ENCODE measurements around the gene PXDC1. TPM values are rescaled to one million over a fixed set of nuclear protein-coding genes. Genes with fewer than 3 reads are reported as not detected.
A peak's percentile ranks its signal among the peaks of the same experiment; 100 is the strongest.

Gene PXDC1
- total RNA-seq, 1 donor from 2014 or later, result 37.6 TPM

DNA sequence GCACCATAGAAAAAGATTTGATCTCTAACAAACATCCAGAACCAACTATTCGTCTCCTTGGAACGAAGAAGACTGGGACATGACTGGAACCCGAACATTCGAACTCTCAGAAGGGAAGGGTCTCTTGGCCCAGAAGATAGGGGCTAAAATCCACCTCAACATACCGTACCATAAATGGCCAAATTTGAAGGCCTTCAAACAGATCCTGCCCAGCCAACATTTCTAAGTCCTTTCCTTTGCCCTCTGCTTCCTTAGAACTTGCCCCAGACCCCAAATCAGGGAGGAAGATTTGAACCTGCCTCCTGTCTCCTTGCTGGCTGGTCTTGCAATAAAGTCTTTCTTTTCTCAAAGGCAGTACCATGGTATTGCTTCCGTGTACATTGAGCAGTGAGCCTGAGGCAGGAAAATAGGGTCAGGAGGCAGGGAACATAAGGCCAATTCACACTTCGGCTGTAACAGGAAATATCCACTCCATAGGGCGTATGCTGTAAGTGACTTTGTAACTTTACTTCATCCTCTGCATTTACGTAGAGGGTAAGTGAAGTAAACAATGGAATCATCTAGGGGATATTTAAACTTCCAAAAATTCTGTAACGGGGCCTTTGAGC lies 1.8 kb upstream of the PXDC1 start:
- TF ChIP-seq, protein P1, sequence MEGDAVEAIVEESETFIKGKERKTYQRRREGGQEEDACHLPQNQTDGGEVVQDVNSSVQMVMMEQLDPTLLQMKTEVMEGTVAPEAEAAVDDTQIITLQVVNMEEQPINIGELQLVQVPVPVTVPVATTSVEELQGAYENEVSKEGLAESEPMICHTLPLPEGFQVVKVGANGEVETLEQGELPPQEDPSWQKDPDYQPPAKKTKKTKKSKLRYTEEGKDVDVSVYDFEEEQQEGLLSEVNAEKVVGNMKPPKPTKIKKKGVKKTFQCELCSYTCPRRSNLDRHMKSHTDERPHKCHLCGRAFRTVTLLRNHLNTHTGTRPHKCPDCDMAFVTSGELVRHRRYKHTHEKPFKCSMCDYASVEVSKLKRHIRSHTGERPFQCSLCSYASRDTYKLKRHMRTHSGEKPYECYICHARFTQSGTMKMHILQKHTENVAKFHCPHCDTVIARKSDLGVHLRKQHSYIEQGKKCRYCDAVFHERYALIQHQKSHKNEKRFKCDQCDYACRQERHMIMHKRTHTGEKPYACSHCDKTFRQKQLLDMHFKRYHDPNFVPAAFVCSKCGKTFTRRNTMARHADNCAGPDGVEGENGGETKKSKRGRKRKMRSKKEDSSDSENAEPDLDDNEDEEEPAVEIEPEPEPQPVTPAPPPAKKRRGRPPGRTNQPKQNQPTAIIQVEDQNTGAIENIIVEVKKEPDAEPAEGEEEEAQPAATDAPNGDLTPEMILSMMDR (conservative IDR thresholded peaks at IDR 0.05; ENCODE audit: low read depth, low read length), result no peak
- H3K4me3 ChIP-seq (ENCODE audit: low read depth, low read length), result no peak overlapping the region
- DNase-seq (ENCODE audit: low read depth), result no peak

DNA sequence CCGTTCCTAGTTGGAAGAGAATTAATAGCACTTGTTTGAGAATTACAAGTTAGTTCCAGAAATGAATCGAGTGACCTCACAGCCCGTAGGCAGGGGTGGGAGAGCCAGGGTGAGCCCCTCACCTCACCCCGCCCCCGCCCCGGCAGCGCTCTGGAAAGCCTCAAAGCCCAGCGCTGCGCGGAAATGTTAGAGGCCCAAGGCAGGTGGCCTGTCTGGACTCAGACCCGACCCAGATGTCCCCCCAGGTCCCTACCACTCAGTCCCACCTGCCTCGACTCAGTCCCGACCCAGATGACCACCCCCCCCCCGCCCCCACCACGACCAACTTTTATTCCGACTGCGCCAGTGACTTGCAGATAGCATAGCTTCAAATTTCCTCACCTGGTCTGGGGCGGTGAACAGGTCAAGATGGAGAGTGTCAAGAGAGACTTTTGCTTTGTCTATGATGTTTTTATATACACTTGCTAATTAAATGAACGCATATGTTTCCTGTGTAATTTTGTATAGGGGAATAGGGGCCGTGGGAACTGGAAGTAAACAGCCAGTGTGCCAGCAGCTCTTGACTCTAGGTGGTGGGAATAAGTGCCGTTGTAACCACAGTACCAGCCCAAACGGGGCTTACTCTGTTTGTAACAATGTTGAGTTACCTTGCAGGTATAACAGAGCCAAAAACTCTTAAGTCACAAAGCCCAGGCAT lies 1.2 kb upstream of the PXDC1 start:
- DNase-seq (ENCODE audit: low read depth), result no peak
- TF ChIP-seq, protein P1 (conservative IDR thresholded peaks at IDR 0.05; ENCODE audit: low read depth, low read length), result no peak
- H3K4me3 ChIP-seq (ENCODE audit: low read depth, low read length), result peak overlapping the region; percentile 72

DNA sequence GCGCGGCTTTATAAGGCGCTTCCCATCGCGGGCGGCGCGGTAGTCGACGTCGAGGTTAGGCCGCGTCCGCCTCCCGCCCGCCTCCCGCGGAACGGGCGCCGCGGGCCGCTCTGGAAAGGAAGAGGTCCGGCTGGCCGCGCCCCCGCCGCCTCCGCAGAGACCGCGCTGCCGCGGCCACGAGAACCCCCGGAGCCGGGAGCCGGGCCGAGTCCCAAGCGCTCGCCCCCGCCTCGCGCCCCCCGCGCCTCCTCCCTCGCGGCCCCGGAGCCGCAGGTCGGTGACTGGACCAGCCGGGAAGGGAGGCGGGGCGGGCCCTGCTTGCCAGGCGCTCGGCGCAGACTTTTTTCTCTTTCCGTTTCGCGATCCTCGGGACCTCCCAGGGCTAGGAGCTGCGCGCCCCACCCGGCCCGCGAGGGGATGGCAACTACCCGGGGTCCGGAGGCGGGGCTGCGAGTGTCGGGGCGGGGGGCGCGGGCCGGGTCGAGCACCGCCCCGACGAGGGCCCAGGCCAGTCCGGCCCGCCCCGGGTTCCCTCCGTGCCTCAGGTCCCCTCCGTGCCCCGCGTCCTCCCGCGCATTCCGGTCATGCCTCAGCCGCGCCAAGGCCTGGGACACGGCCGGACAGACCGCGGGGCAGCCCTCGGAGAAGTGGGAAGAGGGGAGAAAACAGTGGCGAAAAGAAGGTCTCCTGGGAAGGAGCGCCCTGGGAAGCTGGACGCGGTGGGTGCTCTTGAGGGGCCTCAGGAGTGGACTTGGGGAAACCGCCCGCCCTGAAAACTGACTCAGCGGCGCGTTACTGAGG lies 417 bp upstream of the PXDC1 start:
- TF ChIP-seq, protein P1 (conservative IDR thresholded peaks at IDR 0.05; ENCODE audit: low read depth, low read length), result no peak
- no peak for DNase-seq (ENCODE audit: low read depth)

DNA sequence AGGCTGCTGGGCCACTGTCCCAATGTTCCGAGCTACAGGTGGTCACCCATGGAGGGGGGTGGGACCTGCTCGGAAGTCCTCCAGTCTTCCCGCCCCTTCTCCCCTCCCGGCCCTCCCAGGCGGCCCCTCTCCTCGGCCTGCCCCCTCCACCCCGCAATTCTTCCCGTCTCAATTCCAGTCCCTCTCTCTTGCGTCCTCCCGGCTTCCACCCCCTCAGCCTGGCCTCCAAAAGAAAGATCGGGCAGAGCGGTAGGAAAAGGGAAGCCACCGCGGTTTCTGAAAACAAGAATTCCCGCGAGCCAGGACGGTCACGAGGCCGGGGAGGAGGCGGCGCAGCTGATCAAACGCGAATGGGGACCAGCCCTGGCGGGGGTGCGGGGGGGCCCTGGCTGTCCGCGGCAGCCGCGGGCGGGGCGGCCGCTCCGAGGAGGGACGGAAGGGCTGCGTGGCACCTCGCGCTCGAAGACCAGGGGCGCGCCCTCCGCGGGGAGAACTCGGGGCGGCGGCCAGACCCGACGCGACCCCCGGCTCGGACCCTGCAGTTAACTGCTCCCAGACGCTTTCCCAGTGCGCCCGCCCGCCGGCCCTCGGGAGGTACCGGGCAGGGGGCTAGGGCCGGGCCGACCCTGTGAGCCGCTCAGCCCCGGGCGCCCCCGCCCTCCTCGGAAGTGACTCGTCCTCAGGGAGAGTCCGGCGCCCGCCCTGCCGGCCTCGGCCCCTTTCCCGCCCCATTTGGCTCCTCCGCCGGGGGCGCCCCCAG lies 1.0 kb downstream of the PXDC1 start:
- TF ChIP-seq, protein P1 (conservative IDR thresholded peaks at IDR 0.05; ENCODE audit: low read depth, low read length), result no peak
- DNase-seq (ENCODE audit: low read depth), result no peak
- H3K4me3 ChIP-seq (ENCODE audit: low read depth, low read length), result peak overlapping the region; percentile 72

More for the DNA sequence above, 417 bp upstream of the PXDC1 start:
- peak overlapping the region; percentile 72 for H3K4me3 ChIP-seq (ENCODE audit: low read depth, low read length)

DNA sequence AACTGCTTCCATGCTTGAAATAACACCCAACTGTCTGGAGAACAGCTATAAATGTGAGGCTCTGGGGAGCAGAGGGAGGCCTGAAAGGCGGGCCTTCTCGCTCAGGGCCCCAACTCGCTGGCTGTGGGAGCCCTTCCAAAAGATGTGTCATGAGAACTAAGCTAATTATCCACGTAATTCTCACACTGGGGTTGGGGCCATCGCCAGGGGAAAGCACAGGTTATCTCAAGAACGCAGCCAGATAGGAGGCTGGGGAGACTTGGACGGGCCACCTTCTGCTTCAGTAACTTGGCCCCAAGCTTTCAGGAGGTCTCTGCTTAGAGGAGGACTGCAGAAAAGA lies 1.6 kb downstream of the PXDC1 start:
- DNase-seq (ENCODE audit: low read depth), result no peak
- peak overlapping the region; percentile 72 for H3K4me3 ChIP-seq (ENCODE audit: low read depth, low read length)
- TF ChIP-seq, protein P1 (conservative IDR thresholded peaks at IDR 0.05; ENCODE audit: low read depth, low read length), result no peak

DNA sequence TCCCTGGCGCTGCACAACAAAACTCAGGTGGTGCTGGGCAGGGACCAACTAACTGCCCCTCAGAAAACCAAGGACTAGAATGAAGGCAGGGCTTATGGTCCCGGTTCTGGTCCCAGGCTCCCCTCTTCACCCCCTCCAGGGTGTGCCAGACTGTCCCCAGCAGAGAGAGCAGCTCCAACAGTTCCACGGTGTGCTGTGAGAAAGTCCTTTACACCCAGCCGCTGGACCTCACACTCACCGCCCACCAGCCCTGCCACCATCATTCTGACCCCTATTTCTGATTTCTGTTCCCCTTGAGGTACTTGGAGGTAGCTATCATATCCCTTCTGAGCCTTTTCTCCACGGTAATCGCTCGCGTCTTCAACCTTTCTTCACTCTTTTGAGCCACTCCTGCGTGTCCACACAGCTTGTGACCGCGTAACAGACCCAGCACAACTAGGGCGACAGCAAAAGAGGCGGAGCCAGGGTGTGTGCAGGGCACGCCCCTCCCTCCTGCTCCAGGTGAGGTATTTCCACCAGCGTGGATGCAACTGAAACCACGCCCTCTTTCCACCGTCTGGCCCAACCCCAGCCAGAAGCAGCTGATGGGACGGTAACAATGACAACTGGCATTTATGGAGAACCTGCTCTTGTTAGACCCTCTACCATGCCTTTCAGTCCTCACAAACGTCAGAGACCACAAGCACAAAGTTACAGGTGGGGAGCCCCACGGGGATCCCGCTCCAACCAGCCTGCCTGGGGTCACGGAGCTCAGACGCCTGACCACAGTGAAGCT lies 2.3 kb downstream of the PXDC1 start:
- no peak for DNase-seq (ENCODE audit: low read depth)

More for the DNA sequence above, 2.3 kb downstream of the PXDC1 start:
- peak overlapping the region; percentile 72 for H3K4me3 ChIP-seq (ENCODE audit: low read depth, low read length)
- TF ChIP-seq, protein P1 (conservative IDR thresholded peaks at IDR 0.05; ENCODE audit: low read depth, low read length), result no peak
